Colonic mucosa (tissue), 4 donors: ENCODE results near the gene FGFR3. TPM values are rescaled to one million over a fixed set of nuclear protein-coding genes. Genes with fewer than 3 reads are reported as not detected.

ENCODE experiments used
- DNase-seq: peaks from one replicate; pipeline ENCODE4 v3.0.0-alpha.2; 2020
- H3K27ac ChIP-seq: fragments of 200-600 bp; one replicate; pipeline ENCODE4 v1.8.0; 2021
- H3K27me3 ChIP-seq: fragments of 200-600 bp; one replicate; pipeline ENCODE4 v1.8.0; 2021
- H3K36me3 ChIP-seq: fragments of 200-600 bp; one replicate; pipeline ENCODE4 v1.8.0; 2021
- H3K4me1 ChIP-seq: fragments of 200-600 bp; one replicate; pipeline ENCODE4 v1.8.0; 2021; ENCODE audit warnings: mild to moderate bottlenecking
- H3K4me3 ChIP-seq: fragments of 200-600 bp; one replicate; pipeline ENCODE4 v1.8.0; 2021
- H3K9ac ChIP-seq, 2 donors: one replicate each; pipeline ENCODE4 v1.7.0; 2013; ENCODE audit warnings: control low read depth in 2 of 2, low read depth in 2 of 2, low read length in 2 of 2
- H3K9me3 ChIP-seq: fragments of 200-600 bp; one replicate; pipeline ENCODE4 v1.8.0; 2021
- intact Hi-C: fragments of 100-400 bp; cut with DNase I; formaldehyde crosslinking; loops from one replicate; pipeline ENCODE4 v1.14.1; 2022
- total RNA-seq, 2 donors: library from RNA; stranded (reverse); fragmentation: NEBNext Ultra II Directional in 1 of 2; extraction: Animal tissue kit (Norgen Biotek cat#: 25700) in 1 of 2; gene quantifications; one replicate each; pipeline ENCODE4 v1.2.1, GENCODE V29; 2021
- TF ChIP-seq, protein P1 (sequence below): fragments of 200-600 bp; IDR thresholded peaks from one replicate; pipeline ENCODE4 v1.8.0; 2022; ENCODE audit warnings: antibody characterized with exemption, mild to moderate bottlenecking
- donor health status: healthy.
- donor health status: DM: no; HTN: no; CAD: no.
- donor health status: DM: no; HTN: no; CAD: no.

Gene FGFR3
- total RNA-seq, 2 donors from 2014 or later = 32.3 to 52.9 TPM

DNA sequence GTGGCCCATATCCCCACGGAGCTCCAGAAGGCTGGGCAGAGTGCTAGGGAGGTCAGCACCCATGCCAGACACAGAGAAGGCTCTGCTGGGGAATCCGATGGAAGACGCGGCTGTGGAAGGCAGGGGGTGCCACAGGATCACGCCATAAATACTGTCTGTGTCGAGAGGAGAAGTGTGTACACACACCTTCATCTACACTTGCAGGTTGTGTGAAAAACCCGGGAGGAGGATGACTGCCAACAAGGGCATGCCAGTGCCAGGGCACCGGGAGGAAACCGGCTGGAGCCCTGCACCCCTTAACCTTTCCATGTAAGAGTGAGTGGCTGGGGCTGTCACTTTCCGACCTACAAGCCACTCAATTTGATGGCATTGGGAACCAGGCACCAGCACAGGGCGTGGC is 31.7 kb downstream of the FGFR3 start:
- Histone ChIP-seq H3K27me3 (no peaks in the 10 kb centered on the region), H3K9ac (no peak overlapping the region), H3K36me3 (peaks cover 27% of the 10 kb centered on the region), H3K4me3 (no peak overlapping the region), H3K27ac (no peak overlapping the region), H3K9me3 (no peaks in the 10 kb centered on the region), H3K4me1 (no peaks in the 10 kb centered on the region)
- TF ChIP-seq, protein P1, sequence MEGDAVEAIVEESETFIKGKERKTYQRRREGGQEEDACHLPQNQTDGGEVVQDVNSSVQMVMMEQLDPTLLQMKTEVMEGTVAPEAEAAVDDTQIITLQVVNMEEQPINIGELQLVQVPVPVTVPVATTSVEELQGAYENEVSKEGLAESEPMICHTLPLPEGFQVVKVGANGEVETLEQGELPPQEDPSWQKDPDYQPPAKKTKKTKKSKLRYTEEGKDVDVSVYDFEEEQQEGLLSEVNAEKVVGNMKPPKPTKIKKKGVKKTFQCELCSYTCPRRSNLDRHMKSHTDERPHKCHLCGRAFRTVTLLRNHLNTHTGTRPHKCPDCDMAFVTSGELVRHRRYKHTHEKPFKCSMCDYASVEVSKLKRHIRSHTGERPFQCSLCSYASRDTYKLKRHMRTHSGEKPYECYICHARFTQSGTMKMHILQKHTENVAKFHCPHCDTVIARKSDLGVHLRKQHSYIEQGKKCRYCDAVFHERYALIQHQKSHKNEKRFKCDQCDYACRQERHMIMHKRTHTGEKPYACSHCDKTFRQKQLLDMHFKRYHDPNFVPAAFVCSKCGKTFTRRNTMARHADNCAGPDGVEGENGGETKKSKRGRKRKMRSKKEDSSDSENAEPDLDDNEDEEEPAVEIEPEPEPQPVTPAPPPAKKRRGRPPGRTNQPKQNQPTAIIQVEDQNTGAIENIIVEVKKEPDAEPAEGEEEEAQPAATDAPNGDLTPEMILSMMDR = no peak
- no peak for DNase-seq
- intact Hi-C loops = no loop called here

- intact Hi-C loops = no loop called here
These were observed 32.2 kb downstream of the FGFR3 start for GRCh38 chr4:1825326-1825725.

GRCh38 chr4:1826531-1827350 is 33.6 kb downstream of the FGFR3 start:
- intact Hi-C loops = no loop called here
- TF ChIP-seq, protein P1 = no peak
- H3K36me3 ChIP-seq = peaks cover 23% of the 10 kb centered on the region

More at GRCh38 chr4:1825326-1825725, 32.2 kb downstream of the FGFR3 start:
- Histone ChIP-seq H3K9ac (no peak overlapping the region), H3K27ac (no peak overlapping the region), H3K27me3 (no peaks in the 10 kb centered on the region), H3K36me3 (peaks cover 27% of the 10 kb centered on the region), H3K9me3 (no peaks in the 10 kb centered on the region), H3K4me1 (no peaks in the 10 kb centered on the region), H3K4me3 (no peak overlapping the region)
- TF ChIP-seq, protein P1 = no peak
- no peak for DNase-seq

DNA sequence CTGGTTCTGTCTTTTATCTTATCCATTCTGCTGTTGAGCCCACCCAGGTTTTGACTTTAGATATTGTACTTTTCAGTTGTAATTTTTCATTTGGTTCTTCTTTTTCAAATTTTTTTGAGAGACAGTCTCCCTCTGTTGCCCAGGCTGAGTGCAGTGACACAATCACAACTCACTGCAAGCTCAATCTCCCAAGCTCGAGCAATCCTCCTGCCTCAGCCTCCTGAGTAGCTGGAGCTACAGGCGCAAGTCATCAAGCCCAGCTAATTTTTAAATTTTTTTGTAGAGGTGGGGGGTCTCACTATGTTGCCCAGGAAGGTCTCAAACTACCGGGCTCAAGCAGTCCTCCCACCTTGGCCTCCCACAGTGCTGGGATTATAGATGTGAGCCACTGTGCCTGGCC is 37.1 kb downstream of the FGFR3 start:
- Histone ChIP-seq H3K9me3 (no peaks in the 10 kb centered on the region), H3K36me3 (peaks cover 7% of the 10 kb centered on the region), H3K27ac (no peak overlapping the region), H3K4me3 (no peak overlapping the region), H3K9ac (no peak overlapping the region), H3K27me3 (no peaks in the 10 kb centered on the region), H3K4me1 (no peaks in the 10 kb centered on the region)
- no peak for DNase-seq
- intact Hi-C loops = loop anchor here (10.0 kb wide), 1 partner anchor 365 kb away; no protein-coding TSS in a partner anchor
- TF ChIP-seq, protein P1 = no peak

More at GRCh38 chr4:1826531-1827350, 33.6 kb downstream of the FGFR3 start:
- no peak overlapping the region for H3K27ac ChIP-seq
- no peak overlapping the region for H3K4me3 ChIP-seq
- no peaks in the 10 kb centered on the region for H3K9me3 ChIP-seq
- no peaks in the 10 kb centered on the region for H3K4me1 ChIP-seq
- DNase-seq = no peak
- no peaks in the 10 kb centered on the region for H3K27me3 ChIP-seq
- H3K9ac ChIP-seq = no peak overlapping the region

DNA sequence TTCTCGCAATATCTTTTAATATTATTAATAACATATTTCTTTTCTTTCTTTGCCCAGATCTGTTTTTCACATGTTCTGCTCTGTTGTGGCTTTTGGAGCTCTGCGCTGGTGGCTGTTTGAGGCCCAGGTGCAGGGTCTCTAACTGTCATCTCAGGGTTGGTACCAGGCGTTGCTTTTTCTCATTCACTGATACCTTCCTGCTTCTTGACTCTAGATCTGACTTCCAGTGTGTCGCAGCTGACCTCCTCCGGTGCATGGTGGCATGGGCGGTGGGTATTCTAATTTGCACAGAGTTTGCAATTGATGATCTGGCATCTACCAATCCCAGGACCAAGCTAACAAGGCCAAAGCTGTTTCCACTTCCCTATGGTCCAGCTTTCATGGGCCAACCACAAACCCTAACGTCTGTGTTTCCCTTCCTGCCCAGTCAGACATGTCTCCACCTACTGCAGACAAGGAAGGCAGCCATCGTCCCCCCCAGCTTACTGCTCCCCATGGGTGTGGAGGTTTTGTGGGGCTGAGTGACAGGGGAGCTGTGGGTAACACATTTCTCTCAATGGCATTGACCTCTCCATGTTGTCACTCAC is 37.6 kb downstream of the FGFR3 start:
- H3K9ac ChIP-seq = no peak overlapping the region
- no peaks in the 10 kb centered on the region for H3K27me3 ChIP-seq
- H3K9me3 ChIP-seq = no peaks in the 10 kb centered on the region
- H3K36me3 ChIP-seq = peaks cover 7% of the 10 kb centered on the region
- no peaks in the 10 kb centered on the region for H3K4me1 ChIP-seq
- no peak for DNase-seq
- TF ChIP-seq, protein P1 = no peak
- intact Hi-C loops = loop anchor here (10.0 kb wide), 1 partner anchor 364 kb away; no protein-coding TSS in a partner anchor
- no peak overlapping the region for H3K27ac ChIP-seq
- H3K4me3 ChIP-seq = no peak overlapping the region
